ENCODE results near the gene BDH1.

The BDH1 gene

GRCh38 chr3:197547306-197548011 is 8.3 kb downstream of the BDH1 start:
- no peak for DNase-seq

- no peak for DNase-seq
These were observed 9.3 kb downstream of the BDH1 start for GRCh38 chr3:197546307-197547085.

- no peak for DNase-seq
These were observed 10.2 kb downstream of the BDH1 start for GRCh38 chr3:197545571-197545970.

GRCh38 chr3:197545101-197545500 is 10.7 kb downstream of the BDH1 start:
- DNase-seq = no peak

- no peak for DNase-seq
These were observed 12.9 kb downstream of the BDH1 start for GRCh38 chr3:197542741-197543454.

- no peak for DNase-seq
These were observed 13.8 kb downstream of the BDH1 start for GRCh38 chr3:197541756-197542539.

GRCh38 chr3:197540961-197541377 is 14.8 kb downstream of the BDH1 start:
- no peak for DNase-seq

GRCh38 chr3:197539651-197540051 is 16.1 kb downstream of the BDH1 start:
- no peak for DNase-seq

GRCh38 chr3:197533927-197534725 is 21.6 kb downstream of the BDH1 start:
- no peak for DNase-seq

- DNase-seq = no peak
These were observed 22.4 kb downstream of the BDH1 start for GRCh38 chr3:197533396-197533795.

- DNase-seq = no peak
These were observed 23.4 kb downstream of the BDH1 start for GRCh38 chr3:197532388-197532787.

- DNase-seq = no peak
These were observed 27.6 kb downstream of the BDH1 start for GRCh38 chr3:197528190-197528589.

- DNase-seq = no peak
These were observed 28.2 kb downstream of the BDH1 start for GRCh38 chr3:197527569-197527968.

- DNase-seq = no peak
These were observed 30.1 kb downstream of the BDH1 start for GRCh38 chr3:197525706-197526105.

- no peak for DNase-seq
These were observed 31.6 kb downstream of the BDH1 start for GRCh38 chr3:197524128-197524527.

- no peak for DNase-seq
These were observed 32.2 kb downstream of the BDH1 start for GRCh38 chr3:197523526-197523925.

GRCh38 chr3:197522881-197523441 is 32.8 kb downstream of the BDH1 start:
- no peak for DNase-seq

- DNase-seq = no peak
These were observed 33.5 kb downstream of the BDH1 start for GRCh38 chr3:197522183-197522715.

- no peak for DNase-seq
These were observed 34.2 kb downstream of the BDH1 start for GRCh38 chr3:197521277-197522182.

All from NCI-H146 (cell line).